GM12891 (cell line): Measurements from ENCODE around the gene OR9A2.
"Not testable (repeated sequence)": the region's sequence is repeated elsewhere in the genome, so short reads cannot be mapped to it uniquely, and the experiment has no call there.

Experiments
- DNase-seq: peaks from one replicate; pipeline ENCODE4 v3.0.0; 2011; ENCODE audit warnings: low spot score; ENCODE audit not compliant: insufficient read length
- FAIRE-seq: peaks from 2 replicates; lab custom pipeline; 2011; peaks lifted over from hg19 to GRCh38; lab: Jason Lieb, UNC
- PAX5 ChIP-seq: IDR thresholded peaks from 2 replicates; pipeline ENCODE4 v1.6.1; 2011; ENCODE audit warnings: low read length, moderate library complexity, mild to moderate bottlenecking; ENCODE audit not compliant: insufficient read depth, severe bottlenecking
- POLR2A ChIP-seq: IDR thresholded peaks from 2 replicates; pipeline ENCODE4 v1.6.1; 2011; ENCODE audit warnings: low read depth, low read length, control low read depth
- POLR2AphosphoS5 ChIP-seq: IDR thresholded peaks from 2 replicates; pipeline ENCODE4 v1.6.1; 2011; ENCODE audit warnings: low read depth, low read length, control low read depth
- POU2F2 ChIP-seq: IDR thresholded peaks from 2 replicates; pipeline ENCODE4 v1.6.1; 2011; ENCODE audit warnings: low read depth, mild to moderate bottlenecking, control low read depth, low read length, moderate library complexity
- SPI1 ChIP-seq: IDR thresholded peaks from 2 replicates; pipeline ENCODE4 v1.6.1; 2011; ENCODE audit warnings: low read depth, low read length, control low read depth
- TAF1 ChIP-seq: IDR thresholded peaks from 2 replicates; pipeline ENCODE4 v1.6.1; 2011; ENCODE audit warnings: low read depth, low read length, control low read depth

The OR9A2 gene

GRCh38 chr7:142984297-142984696 lies 42.6 kb downstream of the OR9A2 start:
- TF ChIP-seq TAF1 (no peak), POU2F2 (no peak), PAX5 (no peak), POLR2AphosphoS5 (no peak), POLR2A (no peak), SPI1 (no peak)
- DNase-seq (no peak), FAIRE-seq (no peak)

GRCh38 chr7:142983825-142984224 lies 43.1 kb downstream of the OR9A2 start:
- DNase-seq (no peak), FAIRE-seq (no peak)
- TF ChIP-seq PAX5 (no peak), SPI1 (no peak), POLR2A (no peak), POU2F2 (no peak), POLR2AphosphoS5 (no peak), TAF1 (no peak)

- DNase-seq, FAIRE-seq: not testable (repeated sequence)
These were observed 48.5 kb downstream of the OR9A2 start for GRCh38 chr7:142978402-142978801.
